ENCODE data around the gene ZNF543.
"Not testable (repeated sequence)": the region's sequence is repeated elsewhere in the genome, so short reads cannot be mapped to it uniquely, and the experiment has no call there.

ZNF543 gene

GRCh38 chr19:57320180-57321084 is at the start of gene ZNF543:
TSS of gene ZNF543 (plus strand) at chr19:57320472. CDS start at chr19:57320854, 382 bp downstream.
- peak; percentile 75 for DNase-seq

- DNase-seq: no peak
Measured at GRCh38 chr19:57271280-57271679, 49.0 kb upstream of the ZNF543 start.

- no peak for DNase-seq
Measured at GRCh38 chr19:57273014-57273413, 47.3 kb upstream of the ZNF543 start.

DNA sequence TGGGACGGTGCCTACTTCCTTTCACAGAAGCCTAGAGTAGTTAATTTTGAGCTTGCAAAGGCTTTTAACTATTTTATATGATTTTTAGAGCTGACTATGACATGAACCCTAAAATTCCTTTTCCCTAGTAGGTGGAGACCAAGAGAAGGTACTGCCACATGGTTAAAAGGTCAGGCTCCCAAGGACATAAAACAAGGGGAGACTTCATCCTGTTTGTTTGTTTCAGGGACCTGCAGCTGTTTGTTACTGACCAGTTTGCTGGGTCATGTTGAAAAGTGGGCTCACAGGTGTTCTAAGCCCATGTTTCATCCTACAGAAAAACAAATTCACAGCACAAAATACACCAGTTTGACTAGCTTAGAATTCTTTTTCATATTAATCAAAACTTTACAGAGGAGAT is 43.8 kb upstream of the ZNF543 start:
- no peak for DNase-seq

DNA sequence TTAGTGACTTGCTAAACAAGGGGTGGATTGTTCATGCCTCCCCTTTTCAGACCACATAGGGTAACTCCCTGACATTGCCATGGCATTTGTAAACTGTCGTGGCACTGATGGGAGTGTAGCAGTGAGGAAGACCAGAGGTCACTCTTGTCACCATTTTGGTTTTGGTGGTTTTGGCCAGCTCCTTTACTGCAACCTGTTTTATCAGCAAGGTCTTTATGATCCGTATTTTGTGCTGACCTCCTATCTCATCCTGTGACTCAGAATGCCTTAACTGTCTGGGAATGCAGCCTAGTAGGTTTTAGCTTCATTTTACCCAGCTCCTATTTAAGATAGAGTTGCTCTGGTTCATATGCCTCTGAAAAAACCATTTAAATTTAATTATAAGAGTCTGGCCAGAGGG is 41.8 kb upstream of the ZNF543 start:
- not testable (repeated sequence) for DNase-seq

GRCh38 chr19:57279418-57280164 is 40.7 kb upstream of the ZNF543 start:
- DNase-seq: peak; percentile 87

DNA sequence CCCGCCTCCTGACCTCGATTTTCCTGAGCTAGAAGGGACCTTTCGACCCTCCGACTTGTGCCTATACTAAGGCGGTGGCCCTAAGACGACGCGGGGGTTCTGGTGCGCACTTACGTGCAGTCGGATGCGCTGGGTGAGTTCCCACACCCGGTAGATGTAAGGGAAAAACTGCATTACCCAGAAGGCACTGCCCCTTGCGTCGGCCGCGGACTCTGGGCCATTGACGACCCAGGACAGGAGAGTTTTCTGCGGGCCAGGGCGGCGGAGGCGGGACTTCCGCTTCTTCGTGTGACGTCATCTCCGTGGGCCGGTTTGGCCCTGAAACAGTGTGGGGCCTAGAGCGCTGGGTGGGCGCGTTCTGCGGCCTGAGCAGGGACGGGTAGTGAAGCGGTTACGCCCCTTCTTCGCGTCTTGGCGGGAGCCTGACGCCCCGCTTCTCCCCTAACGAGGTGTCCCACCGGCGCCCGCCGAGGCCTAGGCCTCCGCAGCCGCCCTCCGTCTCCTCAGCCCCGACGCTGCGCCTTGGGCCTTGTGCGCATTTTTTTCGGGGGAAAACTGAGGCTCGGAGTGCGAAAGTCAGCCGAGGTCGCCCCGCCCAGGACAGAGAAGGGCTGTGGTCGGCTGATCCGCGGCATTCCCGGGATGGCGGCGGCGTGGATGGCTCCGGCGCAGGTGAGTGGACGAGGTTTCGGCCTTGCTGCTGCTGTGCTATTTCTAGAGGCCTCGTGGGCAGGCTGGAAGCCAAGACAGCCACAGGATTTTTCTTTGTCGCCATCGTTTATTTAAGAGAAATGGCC is 39.9 kb upstream of the ZNF543 start, which contains the start of gene ZNF460:
ZNF460 (plus strand) TSS at position 321 of the 797 bp plus-strand sequence; CDS start at position 643, 322 bp downstream.
- peak; percentile 88 for DNase-seq

DNA sequence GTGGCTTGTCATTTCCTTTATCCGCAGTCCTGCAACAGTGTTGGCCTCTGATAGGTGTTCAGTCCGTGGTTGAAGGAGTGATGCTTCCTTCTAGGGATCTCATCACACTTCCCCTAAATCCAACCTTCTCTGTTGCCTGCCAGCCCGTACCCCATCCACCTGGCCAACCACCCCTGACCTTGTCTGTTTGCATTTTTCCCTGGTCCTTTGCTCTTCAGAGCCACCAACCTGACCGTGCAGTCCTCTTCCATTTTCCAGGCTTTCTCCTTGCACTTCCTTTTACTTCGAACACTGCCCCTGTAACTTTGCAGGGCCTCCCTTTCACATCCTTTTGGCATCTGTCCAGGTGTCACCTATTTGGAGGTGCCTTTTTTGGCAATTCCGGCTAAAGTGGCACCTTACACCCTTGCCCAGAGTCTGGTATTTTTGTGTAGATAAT is 39.3 kb upstream of the ZNF543 start:
- DNase-seq: no peak

GRCh38 chr19:57282011-57282643 is 38.1 kb upstream of the ZNF543 start:
- DNase-seq: no peak

- no peak for DNase-seq
Measured at GRCh38 chr19:57288373-57288772, 31.9 kb upstream of the ZNF543 start.

DNA sequence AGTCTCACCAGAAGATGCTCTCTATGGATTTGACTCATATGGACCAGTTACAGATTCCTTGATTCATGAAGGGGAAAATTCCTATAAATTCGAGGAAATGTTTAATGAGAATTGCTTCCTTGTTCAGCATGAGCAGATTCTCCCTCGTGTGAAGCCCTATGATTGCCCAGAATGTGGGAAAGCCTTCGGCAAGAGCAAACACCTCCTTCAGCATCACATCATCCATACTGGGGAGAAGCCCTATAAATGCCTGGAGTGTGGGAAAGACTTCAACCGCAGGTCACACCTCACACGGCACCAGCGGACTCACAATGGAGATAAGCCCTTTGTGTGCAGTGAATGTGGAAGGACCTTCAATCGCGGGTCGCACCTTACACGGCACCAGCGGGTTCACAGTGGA is 29.3 kb upstream of the ZNF543 start:
- no peak for DNase-seq

GRCh38 chr19:57292547-57292946 is 27.7 kb upstream of the ZNF543 start:
- no peak for DNase-seq

GRCh38 chr19:57293719-57294118 is 26.6 kb upstream of the ZNF543 start:
- no peak for DNase-seq

DNA sequence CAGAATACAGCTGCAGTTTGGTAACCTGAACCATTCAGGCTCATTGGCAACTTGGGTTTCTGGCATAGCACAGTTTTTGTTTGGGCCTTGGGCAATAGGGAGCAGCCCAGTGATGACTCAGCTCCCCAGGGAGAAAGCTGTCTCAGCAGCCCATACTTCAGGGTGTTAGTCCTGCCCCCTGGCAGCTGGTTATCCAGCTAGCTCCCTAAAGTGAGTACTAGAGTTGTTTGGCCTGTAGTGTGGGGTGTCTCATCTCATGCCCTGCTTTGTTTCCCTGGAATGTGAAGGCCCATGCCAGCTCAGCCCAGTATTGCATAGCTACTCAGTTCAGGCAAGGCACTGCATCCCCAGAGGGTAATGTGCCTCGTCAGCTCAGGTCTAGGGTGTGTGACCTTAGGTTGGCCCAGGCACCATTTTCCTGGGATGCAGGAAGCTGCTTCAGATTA is 18.2 kb upstream of the ZNF543 start:
- no peak for DNase-seq

DNA sequence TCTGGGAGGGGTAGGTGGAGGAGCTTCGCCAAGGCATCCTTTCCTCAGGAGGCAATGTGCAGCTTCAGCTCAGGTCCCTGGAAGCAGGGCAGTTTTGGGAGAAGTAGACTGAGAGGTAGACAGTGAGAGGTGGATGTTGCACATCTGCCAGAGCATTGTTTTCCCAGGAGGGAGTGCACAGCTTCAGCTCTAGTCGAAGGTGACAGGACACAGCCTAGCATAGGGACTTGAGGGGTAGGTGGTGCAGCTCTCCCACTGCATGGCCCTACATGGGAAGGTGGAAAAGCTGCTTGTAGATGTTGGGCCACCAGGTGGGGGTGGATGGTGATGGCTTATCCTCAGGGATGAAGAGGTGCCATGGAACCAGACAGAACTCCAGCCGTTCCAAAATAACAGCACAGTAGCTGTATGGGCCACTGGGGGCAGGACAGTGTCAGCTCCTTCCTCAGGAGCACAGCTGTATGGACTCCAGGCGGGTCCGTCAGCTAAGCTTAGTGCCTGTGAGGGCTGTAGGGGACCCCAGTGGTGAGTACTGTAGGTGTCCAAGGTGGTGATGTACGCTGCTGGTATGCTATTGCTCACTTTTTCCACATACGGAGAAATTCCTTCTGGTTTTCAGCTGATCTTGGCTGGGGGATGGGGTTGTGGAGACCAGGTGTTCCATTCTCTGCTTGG is 17.4 kb upstream of the ZNF543 start:
- DNase-seq: no peak

DNA sequence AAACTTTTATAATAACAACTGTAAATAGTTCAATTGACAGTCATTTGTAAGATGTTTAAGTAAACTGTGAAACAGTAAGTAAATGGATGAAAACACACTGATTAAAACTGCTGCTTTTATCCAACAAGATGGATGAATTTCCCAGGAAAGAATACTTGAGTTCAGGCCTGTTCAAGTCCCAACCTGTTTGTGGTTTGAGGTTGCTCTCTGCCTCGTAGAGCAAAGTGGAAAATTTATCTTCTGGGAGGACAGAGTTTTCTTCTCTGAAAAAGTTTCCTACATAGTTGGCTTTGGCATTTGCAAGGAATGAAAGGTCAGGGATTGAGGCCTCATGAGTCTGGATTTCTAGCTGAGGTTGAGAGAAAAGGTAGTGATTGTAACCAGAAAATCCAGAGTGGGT is 15.2 kb upstream of the ZNF543 start:
- DNase-seq: no peak

DNA sequence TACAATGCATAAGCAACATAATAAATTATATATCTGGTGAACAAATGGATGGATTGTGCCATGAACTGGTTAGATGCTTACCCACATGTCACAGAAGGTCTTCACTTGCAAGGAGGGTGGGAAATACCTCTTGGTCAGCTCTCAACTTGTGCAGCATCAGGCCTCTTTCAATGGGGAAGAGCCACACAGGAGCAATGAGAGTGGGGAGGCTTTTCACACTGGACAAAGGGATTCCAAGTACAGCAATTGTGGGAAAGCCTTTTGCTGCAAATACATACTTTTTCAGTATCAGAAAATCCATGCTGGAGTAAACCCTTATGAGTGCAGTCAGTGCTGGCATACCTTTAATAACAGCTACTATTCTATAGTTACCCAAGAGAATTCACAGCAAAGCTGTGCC is 11.8 kb upstream of the ZNF543 start:
- no peak for DNase-seq

DNA sequence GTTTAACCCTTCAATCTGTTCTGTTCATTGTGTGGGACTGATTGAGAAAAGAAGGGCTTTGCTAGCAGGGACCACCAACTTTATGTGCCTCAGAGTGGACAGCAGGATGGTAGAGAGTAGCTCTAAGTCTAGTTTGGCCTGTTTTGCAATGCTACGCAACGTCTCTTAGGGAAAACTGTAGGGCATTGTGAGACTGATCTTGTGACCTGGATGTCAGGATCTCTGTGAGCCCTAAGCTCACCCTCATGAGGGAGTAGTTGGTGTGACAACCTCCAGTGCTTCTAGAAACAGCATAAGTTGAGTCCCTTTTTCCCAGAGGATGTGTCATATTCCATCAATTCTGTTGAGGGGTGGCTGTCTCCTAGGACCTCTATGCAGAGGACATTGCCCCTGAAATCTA is 9.5 kb upstream of the ZNF543 start:
- DNase-seq: no peak

DNA sequence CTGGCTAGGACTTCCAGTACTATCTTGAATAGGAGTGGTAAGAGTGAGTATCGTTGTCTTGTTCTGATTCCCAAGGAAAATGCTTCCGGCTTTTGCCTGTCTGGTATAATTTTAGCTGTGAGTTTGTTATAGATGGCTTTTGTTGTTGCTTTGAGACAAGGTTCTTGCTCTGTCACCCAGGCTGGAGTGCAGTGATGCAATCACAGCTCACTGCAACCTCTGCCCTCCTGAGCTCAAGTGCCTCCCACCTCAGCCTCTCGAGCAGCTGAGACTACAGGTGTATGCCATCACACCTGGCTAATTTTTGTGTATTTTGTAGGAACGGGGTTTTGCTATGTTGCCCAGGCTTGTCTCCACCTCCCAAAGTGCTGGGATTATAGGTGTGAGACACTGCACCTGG is 6.1 kb upstream of the ZNF543 start:
- no peak for DNase-seq

DNA sequence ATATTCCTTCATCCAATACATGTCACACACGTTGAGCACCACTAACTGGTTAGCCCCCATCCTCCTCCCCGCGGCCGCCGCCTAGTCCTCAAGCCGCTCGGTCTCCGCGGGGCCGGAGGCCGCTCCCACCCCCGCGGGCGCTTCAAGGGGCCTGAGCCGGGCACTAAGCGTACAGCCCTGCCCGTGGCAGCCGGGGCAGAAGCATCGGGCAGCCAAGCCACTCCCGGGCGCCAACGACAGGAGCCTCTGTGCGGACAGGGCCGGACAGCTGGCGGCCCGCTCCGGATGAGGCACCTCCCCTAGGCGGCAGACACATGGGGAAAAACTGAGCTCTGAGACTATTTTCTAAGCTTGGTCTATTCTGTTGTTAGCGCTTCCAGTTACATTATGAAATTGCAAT is 2.8 kb upstream of the ZNF543 start:
- no peak for DNase-seq

DNA sequence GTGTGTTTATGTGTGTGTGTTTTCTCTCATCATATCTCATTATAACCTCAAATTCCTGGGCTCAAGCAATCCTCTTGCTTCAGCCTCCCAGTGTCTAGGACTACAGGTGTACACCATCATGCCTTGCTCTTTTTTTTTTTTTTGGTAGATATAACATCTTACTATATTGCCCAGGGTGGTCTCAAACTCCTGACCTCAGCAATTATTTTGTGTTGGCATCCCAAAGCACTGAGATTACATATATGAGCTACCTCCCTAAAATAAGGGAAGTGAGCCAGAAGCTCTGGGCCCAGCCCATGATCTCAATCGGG is 448 bp upstream of the ZNF543 start:
- no peak for DNase-seq

GRCh38 chr19:57321116-57321515 is 844 bp downstream of the ZNF543 start:
- no peak for DNase-seq
